NK-92 (cell line): Measurements from ENCODE around the gene CAPS.

Source experiments
- DNase-seq: peaks from one replicate; lab custom pipeline; 2025; ENCODE audit not compliant: unreplicated experiment; lab: John Stamatoyannopoulos, UW

The CAPS gene

DNA sequence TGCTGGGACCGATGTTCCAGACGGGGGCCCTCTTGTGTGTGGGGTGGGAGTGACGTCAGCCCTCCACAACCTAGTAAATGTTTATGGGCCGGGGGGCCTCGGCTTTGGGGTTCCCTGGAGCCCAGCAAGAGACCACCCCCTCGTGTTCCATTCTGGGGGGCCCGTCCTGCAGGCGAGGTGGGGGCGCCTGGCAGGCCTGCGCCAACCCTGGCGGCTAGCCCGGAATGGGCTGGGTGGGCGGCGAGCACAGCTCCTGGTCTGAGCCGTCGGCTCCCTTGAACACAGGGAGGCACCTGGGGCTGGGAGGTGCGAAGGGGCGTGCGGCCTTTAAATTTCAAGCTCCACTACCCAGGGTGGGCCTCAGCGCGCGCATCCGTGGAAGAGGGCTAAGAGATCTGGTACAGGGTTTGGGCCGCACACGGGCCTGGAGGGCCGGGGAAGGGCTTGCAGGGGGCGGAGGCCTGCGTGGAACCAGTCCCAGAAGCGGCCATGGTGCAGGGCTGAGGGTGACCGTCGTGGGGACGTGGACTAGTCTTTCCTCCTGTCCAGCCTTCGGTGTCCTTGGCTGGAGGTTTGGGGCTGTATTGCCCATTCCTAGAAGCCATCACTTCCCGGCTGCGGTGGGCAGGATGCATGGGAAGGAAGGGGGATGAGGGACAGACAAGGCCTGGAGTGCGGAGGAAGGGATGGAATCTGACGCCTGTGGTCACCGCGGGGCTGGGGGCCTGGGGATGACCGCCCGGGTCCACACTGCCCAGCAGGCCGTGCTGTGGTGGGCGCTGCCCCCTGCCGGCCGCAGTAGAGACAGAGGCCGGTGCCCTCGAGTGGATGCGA is 21.9 kb upstream of the CAPS start:
- DNase-seq, result no peak

DNA sequence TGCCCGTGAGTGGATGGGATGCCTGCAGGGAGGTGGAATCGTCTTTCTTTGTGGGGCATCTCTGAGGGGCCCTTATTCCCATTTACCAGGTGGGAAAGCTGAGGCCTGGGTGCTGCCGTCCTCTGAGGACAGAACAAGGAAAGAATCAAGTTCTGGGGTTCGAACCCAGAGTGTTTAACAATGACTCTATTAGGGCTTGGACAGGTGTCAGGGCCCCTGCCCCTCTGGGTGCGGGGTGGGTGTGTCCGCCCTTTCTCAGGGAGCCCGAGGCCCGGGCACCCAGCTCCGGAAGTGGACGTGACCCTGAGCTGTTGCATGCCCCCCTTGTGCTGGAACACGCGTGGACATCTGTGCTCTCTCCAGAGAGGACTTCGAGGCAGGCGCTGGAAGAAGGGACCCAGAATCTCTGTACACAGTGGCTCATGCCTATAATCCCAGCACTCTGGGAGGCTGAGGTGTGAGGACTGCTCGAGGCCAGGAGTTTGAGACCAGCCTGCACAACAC is 21.2 kb upstream of the CAPS start:
- DNase-seq, result no peak

DNA sequence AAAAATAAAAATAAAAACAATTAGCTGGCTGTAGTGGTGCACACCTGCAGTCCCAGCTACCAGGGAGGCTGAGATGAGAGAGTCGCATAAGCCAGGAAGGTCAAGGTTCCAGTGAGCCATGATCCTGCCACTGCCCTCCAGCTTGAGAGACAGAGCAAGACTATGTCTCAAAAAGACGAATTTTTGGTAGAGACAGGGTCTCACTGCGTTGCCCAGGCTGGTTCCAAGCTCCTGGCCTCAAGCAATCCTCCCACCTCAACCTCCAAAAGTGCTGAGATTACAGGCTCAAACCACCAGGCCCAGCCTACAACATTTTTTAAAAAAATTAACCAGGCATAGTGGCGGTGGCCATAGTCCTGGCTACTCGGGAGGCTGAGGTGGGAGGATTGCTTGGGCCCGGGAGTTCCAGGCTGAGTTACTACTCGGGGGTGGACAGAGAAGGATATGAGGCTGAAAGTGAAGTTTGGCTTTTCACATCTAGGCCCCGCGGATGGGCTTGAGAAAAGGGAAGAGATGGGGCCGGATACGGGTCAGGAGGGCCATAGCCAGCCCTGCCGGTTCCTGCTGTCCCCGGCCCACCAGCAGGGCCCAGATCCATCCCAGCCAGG is 20.7 kb upstream of the CAPS start:
- no peak for DNase-seq

DNA sequence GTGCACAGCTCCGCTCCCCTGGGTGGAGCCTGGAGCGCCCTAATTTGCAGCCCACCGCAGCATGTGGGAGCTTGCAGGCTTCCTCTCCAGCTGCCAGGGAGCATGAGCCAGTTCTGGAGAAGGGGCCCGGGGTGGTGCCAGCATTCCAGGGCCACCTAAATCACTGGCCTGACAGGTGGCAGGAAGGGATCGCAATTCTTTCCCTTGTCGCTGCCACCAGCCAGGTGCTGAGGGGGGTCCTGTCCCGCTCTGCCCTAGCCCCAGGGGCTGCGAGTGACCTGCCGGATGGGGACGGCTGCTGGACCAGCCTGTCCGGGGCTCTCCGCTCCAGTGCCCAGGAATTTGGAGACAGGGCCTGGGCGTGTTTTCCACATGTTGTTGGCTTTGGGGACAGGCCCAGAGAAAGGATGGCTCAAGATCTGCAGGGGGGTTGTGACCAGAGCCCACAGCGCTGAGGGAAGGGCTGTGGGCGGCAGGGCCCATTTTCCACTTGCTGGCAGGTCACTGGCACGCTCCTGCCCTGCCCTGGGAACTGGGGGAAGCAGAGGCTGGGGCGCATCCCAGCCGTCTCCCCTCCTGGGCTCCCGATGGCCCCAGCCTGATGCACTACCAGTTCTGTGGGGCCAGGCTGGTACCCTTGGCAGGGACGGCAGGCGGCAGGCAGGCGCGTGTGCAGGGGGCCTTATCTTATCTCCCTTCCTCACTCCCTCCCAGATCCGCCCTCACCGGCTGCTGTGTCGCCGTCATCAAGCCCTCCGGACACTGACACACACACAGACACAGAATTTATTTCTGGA is 19.9 kb upstream of the CAPS start:
- DNase-seq, result no peak

DNA sequence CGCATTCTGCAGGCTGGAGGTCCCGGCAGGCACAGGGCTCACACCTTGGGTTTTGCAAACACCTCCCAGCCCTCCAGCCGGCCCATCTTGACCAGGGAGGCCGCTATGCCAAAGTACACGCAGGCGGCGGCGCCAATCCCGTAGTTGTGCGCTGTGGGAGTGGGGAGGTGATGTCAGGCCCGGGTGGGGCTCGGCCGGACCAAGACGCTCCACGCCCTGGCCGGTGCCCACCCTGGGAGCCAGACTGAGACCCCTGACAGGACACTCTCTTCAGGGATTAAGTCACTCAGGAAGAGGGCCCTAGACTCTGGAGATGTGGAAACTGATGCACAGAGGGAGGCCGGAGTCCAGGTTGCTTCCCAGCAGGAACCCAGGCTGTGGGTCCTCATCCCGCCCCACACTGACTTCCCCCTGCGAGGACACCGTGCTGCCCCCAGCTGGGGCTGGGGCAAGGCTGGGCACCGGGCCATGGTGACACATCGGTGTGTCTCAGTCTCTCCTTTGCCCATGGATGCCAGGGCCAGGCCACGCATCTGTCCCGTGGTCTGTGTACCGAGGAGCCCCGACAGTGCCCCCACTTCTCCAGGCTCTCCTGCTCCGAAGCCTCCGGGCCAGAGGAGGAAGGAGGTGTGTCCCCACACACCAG is 19.2 kb upstream of the CAPS start:
- DNase-seq, result no peak

DNA sequence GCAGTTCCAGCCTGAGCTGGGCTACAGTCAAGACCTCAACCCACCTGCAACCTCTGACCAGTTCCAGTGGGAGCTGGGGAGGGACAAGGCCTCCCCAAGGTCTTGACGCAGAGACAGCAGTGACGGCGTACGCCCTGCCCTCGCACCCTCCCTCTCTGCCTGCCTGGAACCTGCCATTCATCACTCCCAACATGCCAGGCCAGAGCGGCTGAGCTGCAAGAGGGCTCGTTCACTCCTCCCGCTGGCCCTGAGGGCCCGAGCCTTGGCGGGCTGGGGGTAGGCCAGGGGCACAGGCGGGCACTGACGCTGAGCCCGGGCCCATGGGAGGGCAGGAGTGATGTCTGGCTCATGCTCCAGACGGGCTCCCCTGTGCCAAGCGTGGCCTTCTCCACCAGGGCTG is 18.6 kb upstream of the CAPS start:
- DNase-seq, result no peak

DNA sequence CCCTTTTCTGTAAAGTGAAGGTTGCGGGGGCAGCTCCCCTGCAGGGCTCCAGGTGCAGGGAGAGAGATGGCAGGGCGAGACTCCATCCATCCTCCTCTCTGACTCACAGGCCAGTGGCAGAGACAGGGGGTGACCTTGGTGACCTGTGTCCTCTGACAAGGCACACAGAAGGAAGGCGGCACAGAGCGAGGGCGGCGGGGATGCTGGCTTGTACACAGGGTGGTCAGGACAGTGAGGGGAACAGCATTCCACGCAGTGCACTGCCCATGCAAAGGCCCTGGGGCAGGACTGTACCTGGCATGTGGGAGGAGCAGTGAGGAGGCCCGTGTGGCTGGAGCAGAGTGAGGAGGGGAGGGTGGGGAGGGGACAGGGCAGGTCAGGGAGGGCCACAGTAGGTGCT is 18.2 kb upstream of the CAPS start:
- no peak for DNase-seq

DNA sequence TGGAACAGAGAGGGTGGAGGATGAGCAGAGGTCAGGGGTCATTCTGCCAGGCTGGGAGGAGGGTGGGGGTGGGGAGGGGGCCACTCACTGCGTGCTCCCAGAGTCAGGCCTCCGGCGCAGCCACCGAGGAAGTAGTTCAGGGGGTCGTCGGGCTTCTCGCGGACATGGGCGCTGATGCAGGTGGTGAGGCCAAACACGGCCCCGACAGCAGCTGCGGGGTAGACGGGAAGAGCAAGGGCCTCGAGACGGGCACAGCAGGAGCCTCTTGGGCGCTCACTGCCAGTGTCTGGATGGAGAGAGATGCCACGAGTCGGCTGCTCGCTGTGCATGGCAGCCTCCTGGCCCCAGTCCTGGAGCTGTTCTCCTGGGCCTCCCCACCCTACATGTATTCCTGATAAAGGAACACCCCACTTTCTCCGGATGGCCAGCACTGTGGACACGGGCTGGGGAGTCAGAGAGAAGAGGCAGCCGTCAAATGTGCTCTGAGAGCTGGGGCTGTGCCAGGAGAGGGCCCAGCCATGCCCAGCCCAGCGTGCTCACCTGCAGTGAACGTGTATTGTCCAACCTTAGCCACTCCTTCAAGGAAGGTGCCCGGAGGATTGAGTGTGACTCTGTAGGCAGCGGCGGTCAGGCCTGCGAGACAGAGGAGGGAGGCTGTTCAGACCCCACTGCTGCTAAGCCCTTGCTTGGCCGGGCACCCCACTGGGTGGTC is 17.5 kb upstream of the CAPS start:
- no peak for DNase-seq

DNA sequence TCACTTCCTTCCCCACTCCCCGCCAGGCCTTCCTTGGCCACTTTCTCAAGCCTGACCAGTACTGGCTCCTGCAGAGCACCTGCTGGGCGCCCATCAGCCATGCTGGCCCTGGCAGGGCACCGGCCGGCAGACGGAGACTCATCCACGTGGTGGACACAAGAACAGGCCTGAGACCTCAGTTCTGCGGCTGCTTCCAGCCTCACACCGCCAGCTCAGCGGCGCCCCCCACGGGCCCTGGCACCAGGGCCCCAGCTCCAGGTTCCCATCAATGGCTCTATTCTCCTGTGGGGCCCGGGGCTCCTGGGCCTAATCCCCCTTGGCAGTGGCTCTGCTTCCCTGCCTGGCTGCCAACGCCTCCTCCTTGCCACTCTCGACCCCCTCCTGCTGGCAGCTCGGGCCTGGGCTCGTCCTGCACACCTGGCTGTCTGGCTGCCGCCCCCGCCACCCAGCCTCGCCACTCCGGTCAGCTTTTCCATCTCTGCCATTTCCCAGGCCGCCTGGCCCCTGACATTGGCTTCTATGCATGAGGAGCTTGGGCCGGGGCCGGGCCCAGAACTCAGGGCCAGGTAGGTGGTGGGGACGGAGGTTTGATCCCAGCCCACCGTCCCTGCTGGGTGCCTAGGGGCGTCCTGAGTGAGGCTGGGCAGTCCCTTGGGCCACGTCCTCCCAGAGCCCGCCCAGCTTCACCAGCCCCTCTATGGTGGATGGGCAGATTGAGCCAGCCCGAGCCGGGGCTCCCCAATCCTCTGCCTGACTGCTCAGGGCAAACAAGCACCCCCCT is 16.7 kb upstream of the CAPS start:
- DNase-seq, result no peak

DNA sequence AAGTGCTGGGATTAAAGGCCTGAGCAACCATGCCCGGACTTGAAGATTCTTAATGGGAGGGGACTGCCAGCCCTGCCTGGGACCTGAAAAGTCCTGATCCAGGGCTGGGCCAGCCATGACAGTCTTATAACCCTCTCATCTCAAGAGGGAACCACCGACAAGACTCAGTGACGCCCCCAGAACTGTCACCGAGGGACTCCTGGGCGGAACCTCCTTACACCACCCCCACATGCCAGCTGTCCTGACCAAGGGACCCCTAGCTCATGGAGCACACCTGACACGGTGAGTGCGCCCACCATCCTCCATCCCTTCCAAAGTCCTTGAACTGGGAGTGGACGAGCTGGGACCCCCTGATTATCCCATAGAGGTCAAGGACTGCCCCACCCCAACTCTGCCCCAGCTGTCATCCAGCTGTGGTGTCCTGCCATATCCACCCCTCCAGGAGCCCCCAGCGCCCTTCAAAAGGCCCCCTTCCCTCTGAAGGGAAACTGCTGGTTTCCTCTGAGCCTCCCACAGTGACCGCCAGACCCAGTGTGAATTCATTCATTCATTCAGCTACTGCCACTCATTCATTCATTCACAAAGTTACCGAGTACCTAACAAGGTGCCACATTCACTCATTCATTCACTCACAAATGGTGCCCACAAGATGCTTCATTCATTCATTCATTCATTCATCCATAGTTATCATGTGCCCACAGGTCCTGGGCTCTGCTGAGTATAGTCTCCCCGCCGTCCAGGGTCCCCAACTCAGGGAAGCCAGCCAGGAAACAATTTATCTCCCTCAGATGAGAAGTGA is 14.1 kb upstream of the CAPS start:
- DNase-seq, result no peak

DNA sequence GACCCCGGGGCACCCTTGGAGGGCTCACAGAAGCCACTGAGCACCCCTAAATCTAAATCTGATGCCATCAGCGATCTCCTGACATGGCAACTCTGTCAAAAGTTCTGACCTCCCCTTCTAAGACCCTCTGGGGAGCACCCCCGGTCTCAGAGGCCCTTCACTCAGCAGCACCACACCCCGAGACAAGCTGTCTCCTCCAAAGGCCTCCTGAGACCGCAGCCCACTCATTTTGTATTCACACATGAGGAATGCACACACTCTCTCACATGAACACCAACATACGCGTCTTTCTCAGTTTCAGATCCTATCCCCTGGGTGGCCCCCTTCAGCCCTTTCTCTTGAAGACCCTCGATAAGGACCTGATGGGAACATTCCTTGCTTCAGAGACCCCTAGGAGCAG is 13.1 kb upstream of the CAPS start:
- no peak for DNase-seq

DNA sequence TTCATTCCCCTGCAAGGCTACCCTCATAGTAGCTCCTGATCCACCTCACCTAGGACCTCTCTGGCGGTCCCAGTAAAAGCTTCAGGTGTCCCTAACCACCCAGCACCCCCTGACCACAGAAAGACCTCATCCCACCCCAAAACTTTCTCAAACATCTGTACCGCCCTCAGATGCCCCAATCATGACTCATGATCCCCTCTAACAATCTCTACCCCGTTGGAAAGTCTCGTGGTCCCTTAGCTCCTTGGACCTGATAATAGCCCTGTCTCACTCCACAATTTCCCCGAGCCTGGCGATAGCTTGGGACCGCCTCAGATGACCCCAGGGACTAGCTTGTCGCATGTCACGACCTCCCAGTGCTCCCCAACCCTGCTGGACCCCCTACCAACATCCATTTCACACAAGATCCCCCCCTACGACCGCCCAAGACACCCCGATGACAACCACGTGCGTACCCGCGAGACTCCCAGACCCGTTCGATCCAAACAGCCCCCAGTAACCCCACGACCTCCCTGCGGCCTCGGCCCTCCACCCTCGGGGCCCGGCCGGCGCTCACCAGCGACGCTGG is 10.9 kb upstream of the CAPS start:
- no peak for DNase-seq

DNA sequence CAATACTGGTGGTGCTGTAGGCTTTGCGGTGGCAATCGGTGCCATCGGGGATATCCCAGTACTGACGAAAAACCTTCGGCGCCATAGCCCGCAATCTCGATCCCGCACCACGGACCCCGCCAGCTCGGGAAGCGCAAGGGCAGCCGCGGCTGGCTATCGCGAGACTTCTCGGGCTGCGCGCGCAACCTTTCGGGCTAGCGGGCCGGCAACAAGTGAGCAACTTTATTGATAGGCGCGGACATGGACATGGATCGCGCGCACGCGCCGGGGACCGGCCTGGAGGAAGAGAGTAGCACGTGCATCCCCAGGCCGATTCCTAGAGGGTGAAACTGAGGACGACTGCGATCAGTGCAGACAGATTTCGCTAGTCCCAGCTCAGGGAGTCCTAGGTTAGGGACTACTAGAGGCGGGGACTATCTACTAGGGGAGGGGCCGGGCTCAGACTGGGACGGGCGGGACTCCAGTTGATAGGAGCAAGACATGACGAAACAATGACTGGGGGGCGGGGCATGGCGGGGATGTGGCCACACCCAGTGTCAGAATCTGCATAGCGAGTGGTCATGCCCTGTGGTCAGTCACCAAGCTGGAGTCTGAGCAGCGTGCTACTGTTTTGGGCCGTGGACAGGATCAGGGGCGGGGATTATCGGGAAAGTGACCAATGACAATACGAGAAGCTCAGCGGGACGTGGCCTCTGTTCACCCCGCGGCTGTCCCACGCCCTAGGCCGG is 10.3 kb upstream of the CAPS start, which contains the start of gene NDUFA11:
Gene NDUFA11 (minus strand): TSS at position 167 of the 728 bp plus-strand sequence. CDS start 82 bp downstream, at position 85.
- DNase-seq, result peak; percentile 85

DNA sequence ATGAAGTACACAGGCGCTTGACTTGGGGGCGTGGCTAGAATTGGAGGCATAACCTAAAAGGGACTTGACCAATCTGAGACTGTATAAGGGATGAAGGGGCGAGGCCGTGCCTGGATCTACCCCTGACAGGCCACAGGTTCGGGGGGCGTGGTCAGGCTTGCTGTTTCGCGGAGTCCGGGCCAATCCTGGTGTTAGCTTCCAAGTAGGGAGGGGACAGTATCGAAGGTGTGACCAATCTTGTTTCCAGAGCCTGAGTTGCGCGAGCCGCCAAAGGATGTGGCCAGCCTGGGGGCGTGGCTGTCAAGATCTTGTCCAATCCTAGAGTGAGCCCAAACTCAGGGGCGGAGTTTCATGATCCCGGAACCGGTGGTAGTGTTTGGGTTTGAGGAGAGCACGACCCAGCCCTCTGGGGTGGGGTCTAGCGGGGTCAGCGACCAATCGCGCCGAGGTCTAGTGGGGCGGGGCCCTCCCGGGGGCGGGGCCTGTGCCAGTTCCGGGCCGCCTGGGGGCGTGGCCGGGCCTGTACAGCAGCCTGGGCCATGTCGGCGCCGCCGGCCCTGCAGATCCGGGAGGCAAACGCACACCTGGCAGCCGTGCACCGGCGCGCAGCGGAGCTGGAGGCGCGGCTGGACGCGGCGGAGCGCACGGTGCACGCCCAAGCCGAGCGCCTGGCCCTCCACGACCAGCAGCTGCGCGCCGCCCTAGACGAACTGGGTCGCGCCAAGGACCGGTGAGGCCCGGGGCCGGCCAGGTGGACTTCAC is 9.5 kb upstream of the CAPS start, which contains the start of gene VMAC:
Gene VMAC (plus strand): TSS at position 521 of the 762 bp plus-strand sequence. CDS start 19 bp downstream, at position 540.
- peak; percentile 99 for DNase-seq

DNA sequence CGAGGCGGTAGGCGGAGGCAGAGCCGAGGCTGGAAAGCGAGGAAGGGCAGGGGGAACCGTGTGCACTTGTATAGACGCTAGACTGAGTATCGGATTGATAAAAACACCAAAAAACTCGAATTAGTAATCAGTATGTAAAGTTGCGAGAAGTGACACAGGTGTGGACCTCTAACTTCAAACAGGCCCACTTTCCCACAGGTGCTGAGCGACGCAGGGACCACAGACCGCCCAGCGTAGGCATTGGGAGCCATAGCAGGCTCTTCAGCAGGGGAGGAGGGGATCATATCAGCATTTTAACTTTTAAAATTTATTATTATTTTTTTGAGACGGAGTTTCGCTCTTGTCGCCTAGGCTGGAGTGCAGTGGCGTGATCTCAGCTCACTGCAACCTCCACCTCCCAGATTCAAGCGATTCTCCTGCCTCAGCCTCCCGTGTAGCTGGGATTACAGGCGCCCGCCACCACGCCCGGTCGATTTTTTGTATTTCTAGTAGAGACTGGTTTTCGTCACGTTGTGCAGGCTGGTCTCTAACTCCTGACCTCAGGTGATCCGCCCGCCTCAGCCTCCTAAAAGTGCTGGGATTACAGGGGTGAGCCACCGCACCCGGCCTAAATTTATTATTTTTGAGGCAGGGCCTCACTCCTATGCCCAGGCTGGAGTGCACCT is 8.8 kb upstream of the CAPS start:
- no peak for DNase-seq

DNA sequence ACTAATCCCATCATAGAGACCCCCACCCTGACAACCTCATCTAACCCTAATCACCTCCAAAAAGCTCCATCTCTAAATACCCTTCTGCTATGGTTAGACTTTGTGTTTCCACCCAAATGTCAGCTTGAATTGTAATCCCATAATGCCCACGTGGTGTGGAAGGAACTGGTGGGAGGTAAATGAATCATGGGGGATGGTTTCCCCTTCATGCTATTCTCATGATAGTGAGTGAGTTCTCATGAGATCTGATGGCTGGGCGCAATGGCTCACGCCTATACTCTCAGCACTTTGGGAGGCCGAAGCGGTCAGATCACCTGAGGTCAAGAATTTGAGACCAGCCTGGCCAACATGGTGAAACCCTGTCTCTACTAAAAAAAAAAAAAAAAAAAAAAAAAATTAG is 6.8 kb upstream of the CAPS start:
- no peak for DNase-seq
